Adrenal gland (tissue), 12 donors: ENCODE results near the gene TTLL12. TPM values are rescaled to one million over a fixed set of nuclear protein-coding genes. Genes with fewer than 3 reads are reported as not detected.
A peak's percentile ranks its signal among the peaks of the same experiment; 100 is the strongest.

ENCODE experiments used
- DNase-seq, 7 donors: peaks; one replicate each; pipeline ENCODE4 v3.0.0-alpha.2; 2019 to 2020
- H3K27ac ChIP-seq, 5 donors: fragments of 200-600 bp; sonication (generic) in 4 of 5; 1 replicate in 3 of 5; 2 replicates in 2 of 5; pipeline versions ENCODE4 v1.5.1 to v1.8.0; 2016 to 2020; ENCODE audit warnings: mild to moderate bottlenecking in 1 of 5
- H3K27me3 ChIP-seq: fragments of 200-600 bp; 2 replicates; pipeline ENCODE4 v1.8.0; 2021
- H3K36me3 ChIP-seq, 2 donors: fragments of 200-600 bp; replicated peaks in 1 of 2; 1 replicate in 1 of 2; 2 replicates in 1 of 2; pipeline versions ENCODE4 v1.5.1 to v1.8.0; 2018 to 2022
- H3K4me1 ChIP-seq, 2 donors: fragments of 200-600 bp; replicated peaks in 1 of 2; 1 replicate in 1 of 2; 2 replicates in 1 of 2; pipeline versions ENCODE4 v1.5.1 to v1.8.0; 2018 to 2021
- H3K4me3 ChIP-seq, 4 donors: fragments of 200-600 bp; sonication (generic) in 3 of 4; one replicate each; pipeline ENCODE4 v1.5.1; 2016 to 2018
- H3K9me3 ChIP-seq, 3 donors: fragments of 200-600 bp; sonication (generic) in 1 of 3; replicated peaks in 1 of 3; 1 replicate in 2 of 3; 2 replicates in 1 of 3; pipeline versions ENCODE4 v1.5.1 to v1.8.0; 2016 to 2021
- CTCF ChIP-seq, 6 experiments: fragments of 450-650 bp in 4 of 6; fragments of 200-600 bp in 2 of 6; sonication (generic) in 1 of 6; IDR thresholded peaks; 1 replicate in 5 of 6; 2 replicates in 1 of 6; pipeline versions ENCODE4 v1.5.1 to v1.8.0; 2016 to 2021; ENCODE audit warnings: antibody characterized with exemption in 6 of 6, mild to moderate bottlenecking in 2 of 6, moderate library complexity in 1 of 6
- POLR2A ChIP-seq, 2 donors: fragments of 450-650 bp; IDR thresholded peaks; one replicate each; pipeline ENCODE4 v1.6.1; 2017; ENCODE audit warnings: antibody characterized with exemption in 2 of 2, mild to moderate bottlenecking in 2 of 2, moderate library complexity in 1 of 2
- WGBS, 4 donors: extraction: QIAGEN DNeasy Blood & Tissue Kit in 2 of 4; methylation state at CpG; one replicate each; pipeline versions ENCODE4 v1.1.5 to v1.1.7; 2013 to 2017; 5-methylcytosine and 5-hydroxymethylcytosine counted together
- intact Hi-C, 2 donors: fragments of 100-400 bp; cut with DNase I; formaldehyde crosslinking; loops; one replicate each; pipeline versions ENCODE4 v1.14.1 to v1.15.0; 2022 to 2023
- polyA plus RNA-seq, 3 donors: library from polyadenylated mRNA; stranded (reverse); fragments of 200-250 nt in 2 of 3; fragments of 350-450 nt in 1 of 3; fragmentation: Illumina TruSeq in 1 of 3; extraction: RNeasy Lipid Tissue Mini Kit (QIAGEN cat#74804) in 1 of 3; gene quantifications; one replicate each; pipeline ENCODE4 v1.2.3, GENCODE V29; 2013 to 2014
- total RNA-seq, 9 donors: library from RNA; depleted of rRNA in 4 of 9; stranded (reverse); fragments of >200 nt in 4 of 9; fragments of 120-200 nt in 1 of 9; fragmentation: NEBNext Ultra II Directional in 1 of 9; extraction: Animal tissue kit (Norgen Biotek cat#: 25700) in 1 of 9; gene quantifications; one replicate each; pipeline versions ENCODE4 v1.1.0 to v1.2.4, GENCODE V29; 2013 to 2023
- donor health status: healthy with polysubstance abuse.
- donor health status: Bipolar disorder and iron deficiency.
- donor health status: DM: yes; HTN: yes; CAD: no.
- donor health status: DM: no; HTN: no; CAD: no.
- donor health status: DM: no; HTN: no; CAD: no.
- donor health status: DM: yes; HTN: yes; CAD: no.

The TTLL12 gene
- total and polyA plus RNA-seq, 12 donors = 22.6 to 85.2 (median 59.2) TPM

- no peaks in the 10 kb centered on the region for H3K9me3 ChIP-seq
- H3K4me1 ChIP-seq = peaks cover 0 to 8% of the 10 kb centered on the region in 2 donors
- no peak overlapping the region for H3K4me3 ChIP-seq
- TF ChIP-seq POLR2A (IDR thresholded peaks at IDR 0.05) = no peak
- TF ChIP-seq CTCF (IDR thresholded peaks at IDR 0.05) = no peak
- intact Hi-C loops = no loop called here
- no peaks in the 10 kb centered on the region for H3K27me3 ChIP-seq
- WGBS, 4 donors = 79 to 81% (median 79%) methylated on average over 15 to 22 of the region's 22 CpGs
- DNase-seq = no peak
- H3K27ac ChIP-seq = no peak overlapping the region
- H3K36me3 ChIP-seq = no peaks in the 10 kb centered on the region
These were observed 10.5 kb upstream of the TTLL12 start for GRCh38 chr22:43197271-43197941.

GRCh38 chr22:43191831-43192230 is 4.9 kb upstream of the TTLL12 start:
- Histone ChIP-seq H3K9me3 (no peaks in the 10 kb centered on the region), H3K27ac (no peak overlapping the region), H3K4me3 (no peak overlapping the region), H3K4me1 (no peaks in the 10 kb centered on the region), H3K27me3 (no peaks in the 10 kb centered on the region), H3K36me3 (no peaks in the 10 kb centered on the region)
- TF ChIP-seq CTCF (IDR thresholded peaks at IDR 0.05) (no peak), POLR2A (IDR thresholded peaks at IDR 0.05) (no peak)
- intact Hi-C loops = no loop called here
- DNase-seq = no peak

DNA sequence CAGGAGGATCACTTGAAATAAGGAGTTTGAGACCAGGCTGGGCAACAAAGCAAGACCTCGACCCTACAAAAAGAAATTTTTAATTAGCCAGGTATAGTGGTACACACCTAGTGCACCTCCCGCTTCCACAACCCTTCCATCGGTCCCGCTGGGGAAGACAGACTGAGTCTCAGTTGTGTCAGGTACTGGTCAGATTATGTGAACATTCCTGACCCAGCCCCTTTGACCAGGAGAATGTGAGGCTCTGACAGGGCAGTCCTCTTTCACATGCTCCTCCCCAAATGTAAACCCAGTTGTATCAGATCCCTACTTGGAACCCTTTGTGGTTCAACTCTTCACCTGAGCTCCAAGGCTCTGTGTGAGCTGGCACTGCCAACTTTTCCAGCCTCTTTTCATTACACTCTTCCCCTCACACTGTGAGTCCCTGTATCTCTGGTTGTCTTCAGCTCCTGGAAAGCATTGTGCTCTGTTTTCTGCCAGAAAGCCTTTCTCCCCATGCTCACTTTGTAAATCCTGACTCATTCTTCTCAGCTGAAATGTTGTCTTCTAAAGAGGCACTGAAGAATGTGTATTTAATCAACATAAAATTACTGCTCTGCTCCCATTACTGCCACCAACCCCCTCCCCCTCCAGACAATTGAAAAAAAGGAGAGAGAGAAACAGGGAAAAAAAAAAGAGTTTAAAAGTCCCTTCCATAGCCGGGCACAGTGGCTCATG is 2.1 kb upstream of the TTLL12 start:
- Histone ChIP-seq H3K36me3 (no peaks in the 10 kb centered on the region), H3K27me3 (no peaks in the 10 kb centered on the region), H3K4me3 (no peak overlapping the region), H3K4me1 (peaks cover 14 to 20% of the 10 kb centered on the region in 2 donors), H3K9me3 (no peaks in the 10 kb centered on the region), H3K27ac (no peak overlapping the region)
- 85 to 93% (median 90%) methylated on average over 5 of the region's 5 CpGs for WGBS, 4 donors
- DNase-seq = no peak
- intact Hi-C loops = no loop called here
- TF ChIP-seq CTCF (IDR thresholded peaks at IDR 0.05) (no peak), POLR2A (IDR thresholded peaks at IDR 0.05) (no peak)

- H3K36me3 ChIP-seq = no peaks in the 10 kb centered on the region
- peaks cover 21 to 27% of the 10 kb centered on the region in 2 donors for H3K4me1 ChIP-seq
- peak overlapping the region in 3 of 4 donors; percentile 38 to 74 (median 53) for H3K4me3 ChIP-seq
- no peaks in the 10 kb centered on the region for H3K9me3 ChIP-seq
- intact Hi-C loops = no loop called here
- peak overlapping the region; percentile 72 to 99 (median 90) for H3K27ac ChIP-seq
- H3K27me3 ChIP-seq = no peaks in the 10 kb centered on the region
- WGBS, 4 donors = 5 to 31% (median 12%) methylated on average over 7 to 64 of the region's 86 CpGs
- TF ChIP-seq POLR2A (IDR thresholded peaks at IDR 0.05) (peak; percentile 53 to 65), CTCF (IDR thresholded peaks at IDR 0.05) (peak; percentile 16 to 81 (median 45))
- DNase-seq = peak; percentile 96 to 98 (median 96)
These were observed 501 bp upstream of the TTLL12 start for GRCh38 chr22:43187171-43188099.
